ENCODE measurements around the gene HAUS8.

DNA sequence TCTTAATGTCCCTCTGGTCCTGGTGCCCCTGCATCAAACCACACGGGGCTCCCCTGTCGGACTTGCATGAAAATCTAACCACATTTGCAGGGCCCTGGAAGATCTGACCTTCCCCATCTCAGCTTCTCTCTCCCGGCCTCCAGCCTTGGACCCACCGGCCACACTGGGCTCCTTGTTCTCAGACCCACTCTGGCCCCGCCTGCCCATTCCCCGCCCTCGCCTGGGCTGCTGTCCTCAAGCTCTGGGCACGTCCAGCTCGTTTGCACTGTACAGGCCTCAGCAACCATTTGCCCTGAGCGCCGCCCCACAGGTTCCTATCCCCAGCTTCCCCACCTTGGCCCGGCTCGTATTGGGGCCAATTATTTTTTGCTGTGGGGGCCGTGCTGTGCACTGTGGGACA lies 10.9 kb upstream of the HAUS8 start:
- TF ChIP-seq CTCF (IDR thresholded peaks at IDR 0.05) (no peak), POLR2A (IDR thresholded peaks at IDR 0.05) (no peak)
